ENCODE data around the gene CD68. TPM values are rescaled to one million over a fixed set of nuclear protein-coding genes. Genes with fewer than 3 reads are reported as not detected.

Gene CD68
- total RNA-seq (1 to 10 TPM; 2.0 to 6.4 TPM), polyA plus RNA-seq (ENCODE audit: insufficient read depth, low read depth, low replicate concordance) (54.8 TPM)
- long read RNA-seq, donor 1, transcript CD68-201 (6 exons, 1,878 nt): major isoform, 7 of 7 reads
- long read RNA-seq, donor 1, partial matches to known transcripts: 0 of 7 reads
- long read RNA-seq, donor 1, other reads (novel, unspliced or antisense): 0 of 7 reads
- long read RNA-seq, donor 2, partial matches to known transcripts: 0 of 6 reads
- long read RNA-seq, donor 2, other reads (novel, unspliced or antisense): 0 of 6 reads

- no peaks in the 10 kb centered on the region for H3K9me3 ChIP-seq
- H3K36me3 ChIP-seq (ENCODE audit: low read depth, missing control alignments): no peaks in the 10 kb centered on the region
- no peak for TF ChIP-seq POLR2A (IDR thresholded peaks at IDR 0.05)
- TF ChIP-seq CTCF (IDR thresholded peaks at IDR 0.05): no peak
- no peaks in the 10 kb centered on the region for H3K27me3 ChIP-seq
- intact Hi-C loops (cut with DNase I; ENCODE audit: low total_unique reads): no loop called here
- WGBS, 2 donors: 30 to 33% methylated on average over 7 of the region's 7 CpGs
- DNase-seq: peak; percentile 45
- H3K4me3 ChIP-seq: peak within 1 kb of the TSS in 1 of 2 donors; percentile 13
- H3K27ac ChIP-seq: peak within 1 kb of the TSS; percentile 39 to 72
- H3K4me1 ChIP-seq: peaks cover 35% of the 10 kb centered on the region
Measured at GRCh38 chr17:7579001-7579833, at the start of gene CD68. TSS of gene CD68 (plus strand) at chr17:7579638. CDS start at chr17:7579678, 40 bp downstream.

DNA sequence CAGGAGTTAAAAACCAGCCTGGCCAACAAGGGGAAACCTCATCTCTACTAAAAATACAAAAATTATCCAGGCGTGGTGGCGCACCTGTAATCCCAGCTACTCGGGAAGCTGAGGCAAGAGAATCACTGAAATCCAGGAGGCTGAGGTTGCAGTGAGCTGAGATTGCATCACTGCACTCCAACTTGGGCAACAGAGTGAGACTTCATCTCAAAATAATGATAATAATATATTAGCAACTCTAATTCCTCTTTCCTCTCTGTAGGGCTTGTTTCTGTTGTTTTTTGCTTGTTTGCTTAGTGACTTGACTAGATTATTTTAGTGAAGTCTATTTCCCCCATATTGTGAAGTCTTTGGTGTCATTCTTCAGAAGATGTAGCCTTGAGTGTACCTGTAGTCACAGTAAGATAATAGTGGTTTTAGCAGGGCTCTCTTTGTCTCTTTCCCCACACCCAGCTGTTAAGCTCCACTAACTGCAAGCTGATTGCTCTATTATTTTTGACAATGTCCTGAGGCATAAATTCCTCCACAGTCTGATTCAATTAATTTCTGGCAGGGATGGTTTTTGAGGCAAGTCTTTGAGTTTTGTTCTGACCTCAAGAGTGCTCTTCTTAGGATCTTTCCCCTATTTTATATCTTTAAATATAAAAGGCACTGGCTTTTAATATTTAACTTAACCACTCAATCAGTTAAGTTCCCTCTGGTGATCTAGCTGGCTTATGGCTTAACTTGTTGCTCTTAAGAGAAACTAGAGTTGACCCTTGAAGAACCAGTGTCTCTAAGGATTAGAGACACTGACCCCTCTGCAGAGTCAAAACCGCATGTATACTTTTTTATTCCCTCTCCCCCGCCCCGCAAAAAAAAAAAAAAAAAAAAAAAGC lies 49.2 kb upstream of the CD68 start:
- no peaks in the 10 kb centered on the region for H3K4me1 ChIP-seq
- no peak overlapping the region for H3K4me3 ChIP-seq
- no peaks in the 10 kb centered on the region for H3K27me3 ChIP-seq
- 83 to 94% methylated on average over 6 of the region's 6 CpGs for WGBS, 2 donors
- no peak for TF ChIP-seq CTCF (IDR thresholded peaks at IDR 0.05)
- no peak for TF ChIP-seq POLR2A (IDR thresholded peaks at IDR 0.05)
- H3K9me3 ChIP-seq: no peaks in the 10 kb centered on the region
- H3K27ac ChIP-seq: no peak overlapping the region
- intact Hi-C loops (cut with DNase I; ENCODE audit: low total_unique reads): no loop called here
- DNase-seq: no peak
- no peaks in the 10 kb centered on the region for H3K36me3 ChIP-seq (ENCODE audit: low read depth, missing control alignments)

GRCh38 chr17:7538050-7538449 lies 41.4 kb upstream of the CD68 start:
- Histone ChIP-seq H3K4me1 (no peaks in the 10 kb centered on the region), H3K27ac (no peak overlapping the region), H3K27me3 (no peaks in the 10 kb centered on the region), H3K4me3 (no peak overlapping the region), H3K36me3 (ENCODE audit: low read depth, missing control alignments) (no peaks in the 10 kb centered on the region), H3K9me3 (no peaks in the 10 kb centered on the region)
- 70 to 83% methylated on average over 3 of the region's 3 CpGs for WGBS, 2 donors
- TF ChIP-seq CTCF (IDR thresholded peaks at IDR 0.05) (no peak), POLR2A (IDR thresholded peaks at IDR 0.05) (no peak)
- intact Hi-C loops (cut with DNase I; ENCODE audit: low total_unique reads): no loop called here
- DNase-seq: no peak

- Histone ChIP-seq H3K9me3 (no peaks in the 10 kb centered on the region), H3K36me3 (ENCODE audit: low read depth, missing control alignments) (no peaks in the 10 kb centered on the region), H3K4me1 (no peaks in the 10 kb centered on the region), H3K27ac (no peak overlapping the region), H3K27me3 (no peaks in the 10 kb centered on the region), H3K4me3 (no peak overlapping the region)
- intact Hi-C loops (cut with DNase I; ENCODE audit: low total_unique reads): no loop called here
- TF ChIP-seq POLR2A (IDR thresholded peaks at IDR 0.05): no peak
- TF ChIP-seq CTCF (IDR thresholded peaks at IDR 0.05): no peak
- WGBS, 2 donors: 77 to 84% methylated on average over 11 of the region's 11 CpGs
- DNase-seq: no peak
Measured at GRCh38 chr17:7538891-7539545, 40.4 kb upstream of the CD68 start.
